Thymus (tissue), 11 donors: Measurements from ENCODE around the gene SLC4A8. TPM values are rescaled to one million over a fixed set of nuclear protein-coding genes. Genes with fewer than 3 reads are reported as not detected.
"Not testable (repeated sequence)": the region's sequence is repeated elsewhere in the genome, so short reads cannot be mapped to it uniquely, and the experiment has no call there.

ENCODE experiments used
- DNase-seq, 9 donors: peaks; one replicate each; pipeline ENCODE4 v3.0.0-alpha.2; 2013; ENCODE audit warnings: low spot score in 9 of 9, low read depth in 6 of 9, missing footprints in 1 of 9
- H3K27ac ChIP-seq, 2 donors: one replicate each; pipeline ENCODE4 v1.5.1; 2013; ENCODE audit warnings: control low read depth in 1 of 2, low read depth in 1 of 2, low read length in 1 of 2, mild to moderate bottlenecking in 1 of 2, moderate library complexity in 1 of 2
- H3K27me3 ChIP-seq, 2 donors: one replicate each; pipeline ENCODE4 v1.5.1; 2013; ENCODE audit warnings: low read length in 1 of 2; ENCODE audit not compliant: control insufficient read depth in 2 of 2, insufficient read depth in 1 of 2
- H3K36me3 ChIP-seq, 2 donors: one replicate each; pipeline ENCODE4 v1.5.1; 2013; ENCODE audit warnings: low read length in 1 of 2, mild to moderate bottlenecking in 1 of 2, moderate library complexity in 1 of 2; ENCODE audit not compliant: control insufficient read depth in 2 of 2, insufficient read depth in 2 of 2
- H3K4me1 ChIP-seq, 2 donors: one replicate each; pipeline ENCODE4 v1.5.1; 2013; ENCODE audit warnings: low read length in 2 of 2; ENCODE audit not compliant: control insufficient read depth in 2 of 2, insufficient read depth in 2 of 2
- H3K4me3 ChIP-seq, 2 donors: one replicate each; pipeline ENCODE4 v1.5.1; 2013; ENCODE audit warnings: low read length in 2 of 2, control low read depth in 1 of 2, mild to moderate bottlenecking in 1 of 2
- H3K9me3 ChIP-seq, 2 donors: one replicate each; pipeline ENCODE4 v1.5.1; 2013; ENCODE audit warnings: low read length in 1 of 2, mild to moderate bottlenecking in 1 of 2; ENCODE audit not compliant: control insufficient read depth in 2 of 2, insufficient read depth in 1 of 2
- WGBS: extraction: QIAGEN DNeasy Blood & Tissue Kit; methylation state at CpG from one replicate; pipeline ENCODE4 v1.1.7; 2013; 5-methylcytosine and 5-hydroxymethylcytosine counted together
- polyA plus RNA-seq: library from polyadenylated mRNA; stranded (reverse); fragments of 200-250 nt; gene quantifications from one replicate; pipeline ENCODE4 v1.2.3, GENCODE V29; 2013
- total RNA-seq: library from RNA; stranded (reverse); fragments of 120-200 nt; gene quantifications from one replicate; pipeline ENCODE4 v1.2.4, GENCODE V29; 2013
- donor health status: healthy.

SLC4A8 gene
- total and polyA plus RNA-seq, 2 donors: 1.2 to 1.7 TPM

- no peaks in the 10 kb centered on the region for H3K4me1 ChIP-seq
- H3K36me3 ChIP-seq: no peaks in the 10 kb centered on the region
- no peak for DNase-seq
- no peaks in the 10 kb centered on the region for H3K27me3 ChIP-seq
- H3K27ac ChIP-seq: no peak overlapping the region
- WGBS: 95% methylated on average over 2 of the region's 2 CpGs
- no peak overlapping the region for H3K4me3 ChIP-seq
- H3K9me3 ChIP-seq: no peaks in the 10 kb centered on the region
Measured at GRCh38 chr12:51439330-51439729, 14.7 kb downstream of the SLC4A8 start.

- Histone ChIP-seq H3K9me3 (no peaks in the 10 kb centered on the region), H3K27ac (no peak overlapping the region), H3K4me1 (no peaks in the 10 kb centered on the region), H3K27me3 (no peaks in the 10 kb centered on the region), H3K36me3 (no peaks in the 10 kb centered on the region), H3K4me3 (no peak overlapping the region)
- DNase-seq: peak in 3 of 9 donors; percentile 12 to 35 (median 16)
- 61% methylated on average over 3 of the region's 3 CpGs for WGBS
Measured at GRCh38 chr12:51441583-51441982, 17.0 kb downstream of the SLC4A8 start.

GRCh38 chr12:51442324-51442723, 17.7 kb downstream of the SLC4A8 start:
- Histone ChIP-seq H3K9me3 (no peaks in the 10 kb centered on the region), H3K36me3 (no peaks in the 10 kb centered on the region), H3K4me1 (no peaks in the 10 kb centered on the region), H3K4me3 (no peak overlapping the region), H3K27me3 (no peaks in the 10 kb centered on the region), H3K27ac (no peak overlapping the region)
- no peak for DNase-seq
- 73% methylated on average over 4 of the region's 4 CpGs for WGBS

- Histone ChIP-seq H3K36me3 (no peaks in the 10 kb centered on the region), H3K4me3 (no peak overlapping the region), H3K4me1 (no peaks in the 10 kb centered on the region), H3K9me3 (no peaks in the 10 kb centered on the region), H3K27ac (no peak overlapping the region), H3K27me3 (no peaks in the 10 kb centered on the region)
- 95% methylated on average over 5 of the region's 5 CpGs for WGBS
- no peak for DNase-seq
Measured at GRCh38 chr12:51443573-51443972, 18.9 kb downstream of the SLC4A8 start.

GRCh38 chr12:51448618-51449256, 24.1 kb downstream of the SLC4A8 start:
- 94% methylated on average over 3 of the region's 3 CpGs for WGBS
- H3K36me3 ChIP-seq: no peaks in the 10 kb centered on the region
- no peaks in the 10 kb centered on the region for H3K4me1 ChIP-seq
- no peak overlapping the region for H3K27ac ChIP-seq
- H3K4me3 ChIP-seq: no peak overlapping the region
- H3K9me3 ChIP-seq: no peaks in the 10 kb centered on the region
- H3K27me3 ChIP-seq: no peaks in the 10 kb centered on the region
- no peak for DNase-seq

GRCh38 chr12:51449580-51450246, 25.1 kb downstream of the SLC4A8 start:
- Histone ChIP-seq H3K9me3 (no peaks in the 10 kb centered on the region), H3K27me3 (no peaks in the 10 kb centered on the region), H3K27ac (no peak overlapping the region), H3K36me3 (no peaks in the 10 kb centered on the region), H3K4me1 (no peaks in the 10 kb centered on the region), H3K4me3 (no peak overlapping the region)
- 98% methylated on average over 3 of the region's 3 CpGs for WGBS
- DNase-seq: no peak

- Histone ChIP-seq H3K4me3 (no peak overlapping the region), H3K36me3 (no peaks in the 10 kb centered on the region), H3K27me3 (no peaks in the 10 kb centered on the region), H3K9me3 (no peaks in the 10 kb centered on the region), H3K4me1 (no peaks in the 10 kb centered on the region), H3K27ac (no peak overlapping the region)
- 93% methylated on average over 1 of the region's 1 CpG for WGBS
- DNase-seq: no peak
Measured at GRCh38 chr12:51450333-51450732, 25.7 kb downstream of the SLC4A8 start.

GRCh38 chr12:51450806-51451205, 26.2 kb downstream of the SLC4A8 start:
- Histone ChIP-seq H3K27me3 (no peaks in the 10 kb centered on the region), H3K9me3 (no peaks in the 10 kb centered on the region), H3K4me3 (no peak overlapping the region), H3K36me3 (no peaks in the 10 kb centered on the region), H3K4me1 (no peaks in the 10 kb centered on the region), H3K27ac (no peak overlapping the region)
- no peak for DNase-seq
- WGBS: over 99% methylated on average over 11 of the region's 11 CpGs

GRCh38 chr12:51454016-51454415, 29.4 kb downstream of the SLC4A8 start:
- not testable (repeated sequence) for H3K4me1 ChIP-seq, H3K36me3 ChIP-seq, H3K9me3 ChIP-seq, H3K27me3 ChIP-seq, DNase-seq, H3K4me3 ChIP-seq, H3K27ac ChIP-seq
- 98% methylated on average over 7 of the region's 7 CpGs for WGBS
